Activated CD8-positive, alpha-beta T cell treated with anti-CD3 and anti-CD28 coated beads, Interleukin-2, amount 10 ng/mL, durations not matched to agents 7 days and 5 days (primary cell): ENCODE results near the gene FBXL13. TPM values are rescaled to one million over a fixed set of nuclear protein-coding genes. Genes with fewer than 3 reads are reported as not detected.
"Not testable (repeated sequence)": the region's sequence is repeated elsewhere in the genome, so short reads cannot be mapped to it uniquely, and the experiment has no call there.

Source experiments
- ATAC-seq: fragments of 150-1000 bp; cut with Tn5 transposase; one replicate; pipeline ENCODE4 v1.10.0; 2021; ENCODE audit warnings: moderate library complexity
- CTCF ChIA-PET: fragments of 350-600 bp; sonication (Branson Sonifier 250); formaldehyde crosslinking; loops from one replicate; lab custom pipeline; 2021; ENCODE audit warnings: antibody characterized with exemption; lab: Charles Lee
- POLR2A ChIA-PET: fragments of 350-600 bp; sonication (Branson Sonifier 250); formaldehyde crosslinking; loops from one replicate; lab custom pipeline; 2021; ENCODE audit warnings: antibody characterized with exemption; lab: Charles Lee
- DNase-seq: peaks from one replicate; pipeline ENCODE4 v3.0.0-alpha.2; 2020
- H3K27ac Mint-ChIP-seq: one replicate; pipeline ENCODE4 v1.8.0; 2021; ENCODE audit warnings: mild to moderate bottlenecking, mixed read lengths
- H3K27me3 Mint-ChIP-seq: one replicate; pipeline ENCODE4 v1.8.0; 2021; ENCODE audit warnings: low read depth, mixed read lengths
- H3K36me3 Mint-ChIP-seq: one replicate; pipeline ENCODE4 v1.8.0; 2021; ENCODE audit warnings: low read depth, mixed read lengths
- H3K4me1 Mint-ChIP-seq: one replicate; pipeline ENCODE4 v1.8.0; 2021; ENCODE audit warnings: low read depth, mixed read lengths
- H3K4me3 Mint-ChIP-seq: one replicate; pipeline ENCODE4 v1.8.0; 2021; ENCODE audit warnings: mild to moderate bottlenecking, mixed read lengths
- H3K9me3 Mint-ChIP-seq: one replicate; pipeline ENCODE4 v1.8.0; 2022; ENCODE audit warnings: mixed read lengths; ENCODE audit not compliant: insufficient read depth
- total RNA-seq, 2 experiments: library from RNA; stranded (reverse); gene quantifications; one replicate each; pipeline ENCODE4 v1.2.3, GENCODE V29; 2021

The FBXL13 gene
- total RNA-seq, 2 experiments from 2014 or later, result 0.13 to 0.34 TPM

GRCh38 chr7:102814025-102814471, 260.5 kb downstream of the FBXL13 start:
- Mint-ChIP-seq H3K4me1 (peaks cover 12% of the 10 kb centered on the region), H3K27me3 (no peaks in the 10 kb centered on the region), H3K4me3 (no peak overlapping the region), H3K36me3 (no peaks in the 10 kb centered on the region), H3K27ac (no peak overlapping the region), H3K9me3 (no peaks in the 10 kb centered on the region)
- DNase-seq, result no peak
- ATAC-seq, result no peak
- POLR2A ChIA-PET, result no interaction called here
- CTCF ChIA-PET, result no interaction called here

- Mint-ChIP-seq H3K27ac (no peak overlapping the region), H3K4me3 (no peak overlapping the region), H3K36me3 (no peaks in the 10 kb centered on the region), H3K4me1 (peaks cover 12% of the 10 kb centered on the region), H3K9me3 (no peaks in the 10 kb centered on the region), H3K27me3 (no peaks in the 10 kb centered on the region)
- ChIA-PET CTCF (no interaction called here), POLR2A (no interaction called here)
- no peak for DNase-seq
- no peak for ATAC-seq
Measured at GRCh38 chr7:102813191-102814024, 261.2 kb downstream of the FBXL13 start.

- ChIA-PET POLR2A (no interaction called here), CTCF (interaction anchor here (0.9 to 1.1 kb wide), 2 partner anchors 8 to 250 kb away, joined by 3 to 4 read pairs; no protein-coding TSS in a partner anchor)
- DNase-seq, result no peak
- Mint-ChIP-seq H3K4me1 (peaks cover 12% of the 10 kb centered on the region), H3K27ac (no peak overlapping the region), H3K27me3 (no peaks in the 10 kb centered on the region), H3K9me3 (no peaks in the 10 kb centered on the region), H3K4me3 (no peak overlapping the region), H3K36me3 (no peaks in the 10 kb centered on the region)
- ATAC-seq, result no peak
Measured at GRCh38 chr7:102811942-102812678, 262.5 kb downstream of the FBXL13 start.

GRCh38 chr7:102810916-102811315, 263.7 kb downstream of the FBXL13 start:
- H3K4me3 Mint-ChIP-seq, result no peak overlapping the region
- no peaks in the 10 kb centered on the region for H3K27me3 Mint-ChIP-seq
- no peaks in the 10 kb centered on the region for H3K36me3 Mint-ChIP-seq
- CTCF ChIA-PET, result interaction anchor here (0.9 to 1.1 kb wide), 3 partner anchors 9 to 251 kb away, joined by 3 to 4 read pairs (median 3); no protein-coding TSS in a partner anchor
- H3K27ac Mint-ChIP-seq, result no peak overlapping the region
- DNase-seq (no peak), ATAC-seq (no peak)
- H3K4me1 Mint-ChIP-seq, result peaks cover 12% of the 10 kb centered on the region
- no peaks in the 10 kb centered on the region for H3K9me3 Mint-ChIP-seq
- POLR2A ChIA-PET, result no interaction called here

GRCh38 chr7:102806613-102807012, 268.0 kb downstream of the FBXL13 start:
- Mint-ChIP-seq H3K9me3 (no peaks in the 10 kb centered on the region), H3K4me3 (no peak overlapping the region), H3K36me3 (no peaks in the 10 kb centered on the region), H3K27me3 (no peaks in the 10 kb centered on the region), H3K4me1 (no peaks in the 10 kb centered on the region), H3K27ac (no peak overlapping the region)
- CTCF ChIA-PET, result no interaction called here
- ATAC-seq, result no peak
- DNase-seq, result no peak
- POLR2A ChIA-PET, result no interaction called here

GRCh38 chr7:102795987-102796595, 278.5 kb downstream of the FBXL13 start:
- H3K4me1 Mint-ChIP-seq, H3K27me3 Mint-ChIP-seq, H3K27ac Mint-ChIP-seq, DNase-seq, H3K4me3 Mint-ChIP-seq, CTCF ChIA-PET, H3K36me3 Mint-ChIP-seq, POLR2A ChIA-PET, ATAC-seq: not testable (repeated sequence)
- peaks cover 11% of the 10 kb centered on the region for H3K9me3 Mint-ChIP-seq

GRCh38 chr7:102794567-102794966, 280.0 kb downstream of the FBXL13 start:
- CTCF ChIA-PET, ATAC-seq, H3K4me1 Mint-ChIP-seq, H3K4me3 Mint-ChIP-seq, H3K9me3 Mint-ChIP-seq, H3K27me3 Mint-ChIP-seq, H3K27ac Mint-ChIP-seq, H3K36me3 Mint-ChIP-seq, POLR2A ChIA-PET, DNase-seq: not testable (repeated sequence)

- POLR2A ChIA-PET, H3K4me3 Mint-ChIP-seq, H3K27me3 Mint-ChIP-seq, DNase-seq, H3K9me3 Mint-ChIP-seq, H3K36me3 Mint-ChIP-seq, CTCF ChIA-PET, H3K4me1 Mint-ChIP-seq, H3K27ac Mint-ChIP-seq, ATAC-seq: not testable (repeated sequence)
Measured at GRCh38 chr7:102791831-102792230, 282.8 kb downstream of the FBXL13 start.

- H3K4me3 Mint-ChIP-seq, H3K27me3 Mint-ChIP-seq, DNase-seq, H3K36me3 Mint-ChIP-seq, H3K9me3 Mint-ChIP-seq, H3K27ac Mint-ChIP-seq, CTCF ChIA-PET, H3K4me1 Mint-ChIP-seq, ATAC-seq, POLR2A ChIA-PET: not testable (repeated sequence)
Measured at GRCh38 chr7:102791367-102791766, 283.2 kb downstream of the FBXL13 start.

- H3K27me3 Mint-ChIP-seq, CTCF ChIA-PET, ATAC-seq, POLR2A ChIA-PET, H3K27ac Mint-ChIP-seq, H3K4me3 Mint-ChIP-seq, H3K36me3 Mint-ChIP-seq, H3K9me3 Mint-ChIP-seq, DNase-seq, H3K4me1 Mint-ChIP-seq: not testable (repeated sequence)
Measured at GRCh38 chr7:102790364-102791100, 284.1 kb downstream of the FBXL13 start.

GRCh38 chr7:102788770-102789169, 285.8 kb downstream of the FBXL13 start:
- POLR2A ChIA-PET, H3K4me1 Mint-ChIP-seq, H3K27ac Mint-ChIP-seq, DNase-seq, H3K4me3 Mint-ChIP-seq, CTCF ChIA-PET, ATAC-seq, H3K9me3 Mint-ChIP-seq, H3K27me3 Mint-ChIP-seq, H3K36me3 Mint-ChIP-seq: not testable (repeated sequence)
